Ishikawa (cell line): ENCODE data around the gene SPAG6.

ENCODE experiments used
- CEBPB ChIP-seq: IDR thresholded peaks from 2 replicates; pipeline ENCODE4 v1.6.1; 2012
- CREB1 ChIP-seq: IDR thresholded peaks from 2 replicates; pipeline ENCODE4 v1.6.1; 2012; ENCODE audit warnings: low read depth
- EGR1 ChIP-seq: IDR thresholded peaks from 2 replicates; pipeline ENCODE4 v1.6.1; 2012
- EP300 ChIP-seq: IDR thresholded peaks from 2 replicates; pipeline ENCODE4 v1.6.1; 2012; ENCODE audit warnings: borderline replicate concordance
- FOXM1 ChIP-seq: IDR thresholded peaks from 2 replicates; pipeline ENCODE4 v1.6.1; 2012; ENCODE audit warnings: low read depth, borderline replicate concordance
- NFIC ChIP-seq: IDR thresholded peaks from 2 replicates; pipeline ENCODE4 v1.6.1; 2012
- RAD21 ChIP-seq: IDR thresholded peaks from 2 replicates; pipeline ENCODE4 v1.6.1; 2012; ENCODE audit warnings: low read depth
- TAF1 ChIP-seq: IDR thresholded peaks from 2 replicates; pipeline ENCODE4 v1.6.1; 2012; ENCODE audit warnings: low read depth, mild to moderate bottlenecking
- TCF12 ChIP-seq: IDR thresholded peaks from 2 replicates; pipeline ENCODE4 v1.6.1; 2012; ENCODE audit warnings: low read depth
- TEAD4 ChIP-seq: IDR thresholded peaks from 2 replicates; pipeline ENCODE4 v1.6.1; 2012
- YY1 ChIP-seq: IDR thresholded peaks from 2 replicates; pipeline ENCODE4 v1.6.1; 2012; ENCODE audit warnings: low read depth
- ZBTB7A ChIP-seq: IDR thresholded peaks from 2 replicates; pipeline ENCODE4 v1.6.1; 2012; ENCODE audit warnings: low read depth
- TF ChIP-seq, protein P1 (sequence below): IDR thresholded peaks from 2 replicates; pipeline ENCODE4 v1.6.1; 2012; ENCODE audit warnings: low read depth, mild to moderate bottlenecking
- TF ChIP-seq, protein P2 (sequence below): IDR thresholded peaks from 2 replicates; pipeline ENCODE4 v1.6.1; 2012
- TF ChIP-seq, protein P3 (sequence below): IDR thresholded peaks from 2 replicates; pipeline ENCODE4 v1.6.1; 2012

SPAG6 gene

GRCh38 chr10:22319547-22319979 is 25.7 kb upstream of the SPAG6 start:
- no peak for TF ChIP-seq CEBPB
- TF ChIP-seq ZBTB7A = no peak
- no peak for TF ChIP-seq RAD21
- TF ChIP-seq, protein P1, sequence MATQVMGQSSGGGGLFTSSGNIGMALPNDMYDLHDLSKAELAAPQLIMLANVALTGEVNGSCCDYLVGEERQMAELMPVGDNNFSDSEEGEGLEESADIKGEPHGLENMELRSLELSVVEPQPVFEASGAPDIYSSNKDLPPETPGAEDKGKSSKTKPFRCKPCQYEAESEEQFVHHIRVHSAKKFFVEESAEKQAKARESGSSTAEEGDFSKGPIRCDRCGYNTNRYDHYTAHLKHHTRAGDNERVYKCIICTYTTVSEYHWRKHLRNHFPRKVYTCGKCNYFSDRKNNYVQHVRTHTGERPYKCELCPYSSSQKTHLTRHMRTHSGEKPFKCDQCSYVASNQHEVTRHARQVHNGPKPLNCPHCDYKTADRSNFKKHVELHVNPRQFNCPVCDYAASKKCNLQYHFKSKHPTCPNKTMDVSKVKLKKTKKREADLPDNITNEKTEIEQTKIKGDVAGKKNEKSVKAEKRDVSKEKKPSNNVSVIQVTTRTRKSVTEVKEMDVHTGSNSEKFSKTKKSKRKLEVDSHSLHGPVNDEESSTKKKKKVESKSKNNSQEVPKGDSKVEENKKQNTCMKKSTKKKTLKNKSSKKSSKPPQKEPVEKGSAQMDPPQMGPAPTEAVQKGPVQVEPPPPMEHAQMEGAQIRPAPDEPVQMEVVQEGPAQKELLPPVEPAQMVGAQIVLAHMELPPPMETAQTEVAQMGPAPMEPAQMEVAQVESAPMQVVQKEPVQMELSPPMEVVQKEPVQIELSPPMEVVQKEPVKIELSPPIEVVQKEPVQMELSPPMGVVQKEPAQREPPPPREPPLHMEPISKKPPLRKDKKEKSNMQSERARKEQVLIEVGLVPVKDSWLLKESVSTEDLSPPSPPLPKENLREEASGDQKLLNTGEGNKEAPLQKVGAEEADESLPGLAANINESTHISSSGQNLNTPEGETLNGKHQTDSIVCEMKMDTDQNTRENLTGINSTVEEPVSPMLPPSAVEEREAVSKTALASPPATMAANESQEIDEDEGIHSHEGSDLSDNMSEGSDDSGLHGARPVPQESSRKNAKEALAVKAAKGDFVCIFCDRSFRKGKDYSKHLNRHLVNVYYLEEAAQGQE = no peak
- no peak for TF ChIP-seq EGR1
- TF ChIP-seq TCF12 = no peak
- no peak for TF ChIP-seq FOXM1
- TF ChIP-seq TAF1 = no peak
- no peak for TF ChIP-seq TEAD4
- TF ChIP-seq YY1 = no peak
- TF ChIP-seq, protein P2, sequence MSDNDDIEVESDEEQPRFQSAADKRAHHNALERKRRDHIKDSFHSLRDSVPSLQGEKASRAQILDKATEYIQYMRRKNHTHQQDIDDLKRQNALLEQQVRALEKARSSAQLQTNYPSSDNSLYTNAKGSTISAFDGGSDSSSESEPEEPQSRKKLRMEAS = no peak

GRCh38 chr10:22319980-22320558 is 25.2 kb upstream of the SPAG6 start:
- TF ChIP-seq ZBTB7A (no peak), NFIC (no peak), FOXM1 (no peak), RAD21 (no peak), EGR1 (no peak), CREB1 (no peak)
- TF ChIP-seq, protein P2 = no peak

DNA sequence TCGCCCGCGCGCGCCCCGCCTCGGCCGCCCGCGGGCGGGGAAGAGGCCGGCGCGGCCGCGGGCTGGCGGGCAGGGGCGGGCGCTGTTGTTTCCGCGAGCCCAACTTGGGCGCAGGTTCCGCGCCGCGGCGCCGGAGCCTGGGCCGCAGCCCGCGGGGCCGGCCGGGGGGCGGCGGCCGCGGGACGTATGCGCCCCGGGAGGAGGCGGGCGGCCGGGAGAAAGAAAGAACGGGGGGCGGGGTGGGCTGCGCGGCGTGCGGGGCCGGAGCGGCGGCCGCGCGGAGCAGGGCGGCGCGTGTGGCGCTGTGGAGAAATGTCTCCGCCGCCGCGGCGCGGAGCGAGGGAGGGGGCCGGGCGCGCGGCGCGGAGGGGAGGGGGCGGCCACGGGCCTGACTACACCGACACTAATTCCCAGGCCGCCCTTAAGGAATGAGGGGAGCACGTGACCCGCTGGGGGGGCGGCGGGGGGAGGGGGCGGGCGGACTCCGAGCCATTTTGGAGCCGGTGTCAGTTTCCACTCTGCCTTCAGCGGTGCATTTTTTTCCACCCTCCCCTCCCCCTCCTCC is 24.6 kb upstream of the SPAG6 start, which contains the start of gene BMI1:
Gene BMI1 (plus strand): TSS at position 509 of the 565 bp plus-strand sequence. CDS start 5,351 bp downstream, outside the sequence.
- TF ChIP-seq ZBTB7A (peak; percentile 7; the same call in 1 of the 2 replicates), TEAD4 (0 out of 2 replicates have a peak, but pooled peaks have one; percentile 5), EGR1 (no peak), TCF12 (no peak)
- TF ChIP-seq, protein P3, sequence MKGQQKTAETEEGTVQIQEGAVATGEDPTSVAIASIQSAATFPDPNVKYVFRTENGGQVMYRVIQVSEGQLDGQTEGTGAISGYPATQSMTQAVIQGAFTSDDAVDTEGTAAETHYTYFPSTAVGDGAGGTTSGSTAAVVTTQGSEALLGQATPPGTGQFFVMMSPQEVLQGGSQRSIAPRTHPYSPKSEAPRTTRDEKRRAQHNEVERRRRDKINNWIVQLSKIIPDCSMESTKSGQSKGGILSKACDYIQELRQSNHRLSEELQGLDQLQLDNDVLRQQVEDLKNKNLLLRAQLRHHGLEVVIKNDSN = peak; percentile 87

- TF ChIP-seq TAF1 = peak; percentile 51; the same call in 1 of the 2 replicates
- TF ChIP-seq, protein P3 = no peak; the same call in 1 of the 2 replicates
- no peak; the same call in 1 of the 2 replicates for TF ChIP-seq RAD21
- TF ChIP-seq TCF12 = 0 out of 2 replicates have a peak, but pooled peaks have one; percentile 38
- TF ChIP-seq, protein P2 = peak; percentile 51
- TF ChIP-seq NFIC = no peak
- TF ChIP-seq YY1 = peak; percentile 87
- TF ChIP-seq ZBTB7A = peak; percentile 26; the same call in 1 of the 2 replicates
- TF ChIP-seq EGR1 = peak; percentile 92
These were observed 24.0 kb upstream of the SPAG6 start for GRCh38 chr10:22321156-22321923.

DNA sequence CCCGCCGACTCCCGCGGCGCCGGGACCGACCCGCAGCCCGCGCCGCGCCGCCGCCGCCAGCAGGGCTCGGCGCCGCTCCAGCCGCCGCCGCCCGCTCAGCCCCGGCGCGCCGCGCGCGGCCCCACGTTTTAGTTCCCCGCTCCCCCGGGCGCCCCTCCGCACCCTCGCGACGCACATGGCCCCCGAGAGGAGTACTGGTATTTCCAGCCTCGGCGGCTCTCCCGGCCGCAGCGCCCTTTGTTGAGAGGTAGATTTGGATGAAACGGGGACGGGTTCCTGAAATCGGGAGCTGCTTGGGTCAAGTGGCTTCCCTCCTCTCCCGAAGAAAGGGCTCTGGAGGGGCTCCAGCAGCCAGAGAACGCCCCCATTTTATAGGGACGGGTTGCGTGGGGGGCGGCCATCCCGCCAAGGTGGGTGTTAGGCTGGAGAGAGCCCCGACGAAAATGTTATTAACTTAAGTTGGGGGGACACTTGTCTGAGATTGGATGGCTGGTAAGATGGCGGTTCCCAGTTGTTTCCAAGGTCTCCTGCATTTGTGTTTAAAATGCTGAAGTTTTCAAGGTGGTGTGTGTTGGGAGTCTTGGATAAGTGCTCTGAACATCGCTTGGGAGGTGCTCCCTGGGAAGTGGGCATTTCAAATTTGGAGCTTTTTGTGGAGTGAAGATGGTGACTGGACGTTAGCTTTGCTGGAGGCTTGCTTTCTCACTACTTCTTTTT is 23.2 kb upstream of the SPAG6 start:
- TF ChIP-seq FOXM1 = no peak
- no peak for TF ChIP-seq TCF12
- TF ChIP-seq ZBTB7A = no peak
- no peak for TF ChIP-seq CEBPB
- TF ChIP-seq, protein P1 = no peak
- no peak for TF ChIP-seq CREB1
- TF ChIP-seq, protein P3 = no peak
- no peak for TF ChIP-seq EGR1
- TF ChIP-seq EP300 = no peak
- no peak for TF ChIP-seq TEAD4
- TF ChIP-seq, protein P2 = no peak
- no peak for TF ChIP-seq NFIC
- no peak for TF ChIP-seq RAD21
- TF ChIP-seq YY1 = no peak
- no peak for TF ChIP-seq TAF1
